HUES48 (cell line): ENCODE results near the gene ATP6V1G3.
"Not testable (repeated sequence)": the region's sequence is repeated elsewhere in the genome, so short reads cannot be mapped to it uniquely, and the experiment has no call there.

Source experiments
- H3K27ac ChIP-seq: one replicate; pipeline ENCODE4 v1.7.0; 2013; ENCODE audit warnings: low read depth, low read length, inconsistent platforms
- H3K27me3 ChIP-seq: 2 replicates; pipeline ENCODE4 v1.6.1; 2013; ENCODE audit warnings: mild to moderate bottlenecking, low read length; ENCODE audit not compliant: control insufficient read depth, insufficient read depth
- H3K36me3 ChIP-seq: 2 replicates; pipeline ENCODE4 v1.6.1; 2013; ENCODE audit warnings: low read length; ENCODE audit not compliant: control insufficient read depth, insufficient read depth
- H3K4me1 ChIP-seq: 2 replicates; pipeline ENCODE4 v1.6.1; 2013; ENCODE audit warnings: mild to moderate bottlenecking, low read length; ENCODE audit not compliant: control insufficient read depth, insufficient read depth
- H3K4me3 ChIP-seq: 2 replicates; pipeline ENCODE4 v1.5.1; 2013; ENCODE audit warnings: mild to moderate bottlenecking, low read depth, low read length
- H3K9ac ChIP-seq: 2 replicates; pipeline ENCODE4 v1.6.1; 2013; ENCODE audit warnings: mild to moderate bottlenecking, low read depth, low read length, moderate library complexity
- H3K9me3 ChIP-seq: 2 replicates; pipeline ENCODE4 v1.6.1; 2013; ENCODE audit warnings: low read length; ENCODE audit not compliant: control insufficient read depth, insufficient read depth

Gene ATP6V1G3

GRCh38 chr1:198540580-198540979 is at the start of gene ATP6V1G3:
Gene ATP6V1G3 (minus strand): TSS chr1:198540680. CDS start chr1:198540650, 30 bp downstream.
- Histone ChIP-seq H3K9me3 (no peaks in the 10 kb centered on the region), H3K36me3 (no peaks in the 10 kb centered on the region), H3K27me3 (no peaks in the 10 kb centered on the region), H3K9ac (no peak within 1 kb of the TSS), H3K4me1 (no peaks in the 10 kb centered on the region), H3K27ac (no peak within 1 kb of the TSS), H3K4me3 (no peak within 1 kb of the TSS)

- H3K9ac ChIP-seq, result no peak overlapping the region
- H3K27me3 ChIP-seq, result no peaks in the 10 kb centered on the region
- H3K36me3 ChIP-seq, result no peaks in the 10 kb centered on the region
- no peak overlapping the region for H3K4me3 ChIP-seq
- H3K4me1 ChIP-seq, result no peaks in the 10 kb centered on the region
- H3K27ac ChIP-seq, result no peak overlapping the region
- H3K9me3 ChIP-seq, result peaks cover 5% of the 10 kb centered on the region; the same call in 1 of the 2 replicates
Measured at GRCh38 chr1:198588845-198589244, 48.4 kb upstream of the ATP6V1G3 start.

- Histone ChIP-seq H3K36me3 (no peaks in the 10 kb centered on the region), H3K27me3 (no peaks in the 10 kb centered on the region), H3K4me3 (no peak overlapping the region), H3K9me3 (peaks cover 10% of the 10 kb centered on the region), H3K9ac (no peak overlapping the region), H3K27ac (no peak overlapping the region), H3K4me1 (no peaks in the 10 kb centered on the region)
Measured at GRCh38 chr1:198584163-198584562, 43.7 kb upstream of the ATP6V1G3 start.

- not testable (repeated sequence) for H3K27ac ChIP-seq, H3K4me1 ChIP-seq, H3K36me3 ChIP-seq, H3K9me3 ChIP-seq, H3K9ac ChIP-seq, H3K4me3 ChIP-seq, H3K27me3 ChIP-seq
Measured at GRCh38 chr1:198583209-198583802, 42.8 kb upstream of the ATP6V1G3 start.

- H3K9ac ChIP-seq, result no peak overlapping the region
- no peak overlapping the region for H3K27ac ChIP-seq
- H3K27me3 ChIP-seq, result no peaks in the 10 kb centered on the region
- no peaks in the 10 kb centered on the region for H3K9me3 ChIP-seq
- no peaks in the 10 kb centered on the region for H3K36me3 ChIP-seq
- no peaks in the 10 kb centered on the region for H3K4me1 ChIP-seq
- H3K4me3 ChIP-seq, result no peak overlapping the region
Measured at GRCh38 chr1:198577444-198577843, 37.0 kb upstream of the ATP6V1G3 start.

- Histone ChIP-seq H3K36me3 (no peaks in the 10 kb centered on the region), H3K27me3 (no peaks in the 10 kb centered on the region), H3K27ac (no peak overlapping the region), H3K4me3 (no peak overlapping the region), H3K4me1 (no peaks in the 10 kb centered on the region), H3K9me3 (no peaks in the 10 kb centered on the region), H3K9ac (no peak overlapping the region)
Measured at GRCh38 chr1:198575798-198576641, 35.5 kb upstream of the ATP6V1G3 start.

- Histone ChIP-seq H3K27me3 (no peaks in the 10 kb centered on the region), H3K9me3 (no peaks in the 10 kb centered on the region), H3K9ac (no peak overlapping the region), H3K27ac (no peak overlapping the region), H3K36me3 (no peaks in the 10 kb centered on the region), H3K4me1 (no peaks in the 10 kb centered on the region), H3K4me3 (no peak overlapping the region)
Measured at GRCh38 chr1:198575292-198575691, 34.8 kb upstream of the ATP6V1G3 start.

GRCh38 chr1:198574325-198574724 is 33.8 kb upstream of the ATP6V1G3 start:
- no peak overlapping the region for H3K27ac ChIP-seq
- H3K9me3 ChIP-seq, result no peaks in the 10 kb centered on the region
- no peak overlapping the region for H3K9ac ChIP-seq
- H3K27me3 ChIP-seq, result no peaks in the 10 kb centered on the region
- H3K4me3 ChIP-seq, result no peak overlapping the region
- H3K4me1 ChIP-seq, result no peaks in the 10 kb centered on the region
- no peaks in the 10 kb centered on the region for H3K36me3 ChIP-seq

GRCh38 chr1:198564716-198565115 is 24.2 kb upstream of the ATP6V1G3 start:
- H3K27me3 ChIP-seq, result no peaks in the 10 kb centered on the region
- H3K4me3 ChIP-seq, result no peak overlapping the region
- no peaks in the 10 kb centered on the region for H3K4me1 ChIP-seq
- H3K27ac ChIP-seq, result no peak overlapping the region
- H3K9ac ChIP-seq, result no peak overlapping the region
- H3K9me3 ChIP-seq, result no peaks in the 10 kb centered on the region
- no peaks in the 10 kb centered on the region for H3K36me3 ChIP-seq

GRCh38 chr1:198564157-198564556 is 23.7 kb upstream of the ATP6V1G3 start:
- H3K4me3 ChIP-seq, result no peak overlapping the region
- no peak overlapping the region for H3K27ac ChIP-seq
- no peaks in the 10 kb centered on the region for H3K27me3 ChIP-seq
- no peak overlapping the region for H3K9ac ChIP-seq
- no peaks in the 10 kb centered on the region for H3K36me3 ChIP-seq
- H3K9me3 ChIP-seq, result no peaks in the 10 kb centered on the region
- no peaks in the 10 kb centered on the region for H3K4me1 ChIP-seq

- Histone ChIP-seq H3K9me3 (no peaks in the 10 kb centered on the region), H3K9ac (no peak overlapping the region), H3K4me3 (no peak overlapping the region), H3K27me3 (no peaks in the 10 kb centered on the region), H3K36me3 (no peaks in the 10 kb centered on the region), H3K27ac (no peak overlapping the region), H3K4me1 (no peaks in the 10 kb centered on the region)
Measured at GRCh38 chr1:198563583-198563982, 23.1 kb upstream of the ATP6V1G3 start.
